Measurements from ENCODE around the gene CRISPLD2.

CRISPLD2 gene

GRCh38 chr16:84948851-84949610, 129.2 kb downstream of the CRISPLD2 start:
- no peak for TF ChIP-seq CTCF (IDR thresholded peaks at IDR 0.05; ENCODE audit: low read depth, low read length, missing control alignments)
- Histone ChIP-seq H3K4me3 (ENCODE audit: low read depth, low read length) (no peak overlapping the region), H3K27me3 (replicated peaks) (no peaks in the 10 kb centered on the region), H3K27ac (no peak overlapping the region), H3K36me3 (replicated peaks) (no peaks in the 10 kb centered on the region)
- no peak for DNase-seq
- in situ Hi-C loops (cut with HindIII; ENCODE audit: low pct_ligation_motif_present, low sequenced_read_pairs) = no loop called here

- no peak for DNase-seq
- in situ Hi-C loops (cut with HindIII; ENCODE audit: low pct_ligation_motif_present, low sequenced_read_pairs) = no loop called here
- no peak for TF ChIP-seq CTCF (IDR thresholded peaks at IDR 0.05; ENCODE audit: low read depth, low read length, missing control alignments)
- no peak overlapping the region for H3K27ac ChIP-seq
- H3K36me3 ChIP-seq (replicated peaks) = no peaks in the 10 kb centered on the region
- no peaks in the 10 kb centered on the region for H3K27me3 ChIP-seq (replicated peaks)
- H3K4me3 ChIP-seq (ENCODE audit: low read depth, low read length) = no peak overlapping the region
Measured at GRCh38 chr16:84949772-84950436, 130.1 kb downstream of the CRISPLD2 start.

- no peak for DNase-seq
- in situ Hi-C loops (cut with HindIII; ENCODE audit: low pct_ligation_motif_present, low sequenced_read_pairs) = no loop called here
- Histone ChIP-seq H3K27ac (no peak overlapping the region), H3K27me3 (replicated peaks) (no peaks in the 10 kb centered on the region), H3K36me3 (replicated peaks) (no peaks in the 10 kb centered on the region), H3K4me3 (ENCODE audit: low read depth, low read length) (no peak overlapping the region)
- TF ChIP-seq CTCF (IDR thresholded peaks at IDR 0.05; ENCODE audit: low read depth, low read length, missing control alignments) = peak; percentile 61
Measured at GRCh38 chr16:84950906-84951305, 131.1 kb downstream of the CRISPLD2 start.

- no peak overlapping the region for H3K4me3 ChIP-seq (ENCODE audit: low read depth, low read length)
- H3K36me3 ChIP-seq (replicated peaks) = no peaks in the 10 kb centered on the region
- peak; percentile 86 for DNase-seq
- peak overlapping the region; percentile 15 for H3K27ac ChIP-seq
- no peaks in the 10 kb centered on the region for H3K27me3 ChIP-seq (replicated peaks)
- TF ChIP-seq CTCF (IDR thresholded peaks at IDR 0.05; ENCODE audit: low read depth, low read length, missing control alignments) = peak; percentile 88
- in situ Hi-C loops (cut with HindIII; ENCODE audit: low pct_ligation_motif_present, low sequenced_read_pairs) = no loop called here
Measured at GRCh38 chr16:84952335-84953189, 132.8 kb downstream of the CRISPLD2 start.

GRCh38 chr16:84953190-84953746, 133.5 kb downstream of the CRISPLD2 start:
- in situ Hi-C loops (cut with HindIII; ENCODE audit: low pct_ligation_motif_present, low sequenced_read_pairs) = no loop called here
- DNase-seq = no peak
- H3K4me3 ChIP-seq (ENCODE audit: low read depth, low read length) = no peak overlapping the region

More at GRCh38 chr16:84953190-84953746, 133.5 kb downstream of the CRISPLD2 start:
- Histone ChIP-seq H3K27ac (no peak overlapping the region), H3K36me3 (replicated peaks) (no peaks in the 10 kb centered on the region), H3K27me3 (replicated peaks) (no peaks in the 10 kb centered on the region)
- no peak for TF ChIP-seq CTCF (IDR thresholded peaks at IDR 0.05; ENCODE audit: low read depth, low read length, missing control alignments)

Data from brain microvascular endothelial cell (primary cell).